ENCODE results near the gene NUFIP1. TPM values are rescaled to one million over a fixed set of nuclear protein-coding genes. Genes with fewer than 3 reads are reported as not detected.
A peak's percentile ranks its signal among the peaks of the same experiment; 100 is the strongest.
"Not testable (repeated sequence)": the region's sequence is repeated elsewhere in the genome, so short reads cannot be mapped to it uniquely, and the experiment has no call there.

NUFIP1 gene
- 10 to 100 TPM; 14.1 to 14.4 TPM for total RNA-seq

- Mint-ChIP-seq H3K27me3 (no peaks in the 10 kb centered on the region), H3K4me3 (peak within 1 kb of the TSS; percentile 97), H3K9me3 (no peaks in the 10 kb centered on the region), H3K27ac (peak within 1 kb of the TSS; percentile 96), H3K36me3 (peaks cover 18% of the 10 kb centered on the region), H3K4me1 (peaks cover 43% of the 10 kb centered on the region)
- DNase-seq: peak; percentile 90
These were observed at the start of gene NUFIP1, which contains the start of gene GPALPP1 for GRCh38 chr13:44989071-44989889. TSS of gene NUFIP1 (minus strand) at chr13:44989471. CDS start at chr13:44989436, 35 bp downstream. TSS of gene GPALPP1 (plus strand) at chr13:44989538. CDS start at chr13:44989655, 117 bp downstream.

GRCh38 chr13:45036206-45036605, 46.9 kb upstream of the NUFIP1 start:
- Mint-ChIP-seq H3K36me3 (peaks cover 14% of the 10 kb centered on the region), H3K9me3 (no peaks in the 10 kb centered on the region), H3K4me1 (no peaks in the 10 kb centered on the region), H3K27me3 (no peaks in the 10 kb centered on the region), H3K4me3 (no peak overlapping the region), H3K27ac (no peak overlapping the region)
- DNase-seq: no peak

GRCh38 chr13:45034342-45034741, 45.1 kb upstream of the NUFIP1 start:
- H3K4me1 Mint-ChIP-seq: no peaks in the 10 kb centered on the region
- no peak for DNase-seq
- no peaks in the 10 kb centered on the region for H3K9me3 Mint-ChIP-seq
- no peaks in the 10 kb centered on the region for H3K27me3 Mint-ChIP-seq
- peaks cover 14% of the 10 kb centered on the region for H3K36me3 Mint-ChIP-seq
- no peak overlapping the region for H3K4me3 Mint-ChIP-seq
- no peak overlapping the region for H3K27ac Mint-ChIP-seq

- no peak for DNase-seq
- Mint-ChIP-seq H3K27me3 (no peaks in the 10 kb centered on the region), H3K9me3 (no peaks in the 10 kb centered on the region), H3K36me3 (peaks cover 5% of the 10 kb centered on the region), H3K27ac (no peak overlapping the region), H3K4me3 (no peak overlapping the region), H3K4me1 (no peaks in the 10 kb centered on the region)
These were observed 35.6 kb upstream of the NUFIP1 start for GRCh38 chr13:45024847-45025246.

GRCh38 chr13:45021250-45021649, 32.0 kb upstream of the NUFIP1 start:
- Mint-ChIP-seq H3K27me3 (no peaks in the 10 kb centered on the region), H3K27ac (no peak overlapping the region), H3K4me1 (no peaks in the 10 kb centered on the region), H3K9me3 (no peaks in the 10 kb centered on the region), H3K36me3 (peaks cover 10% of the 10 kb centered on the region), H3K4me3 (no peak overlapping the region)
- DNase-seq: no peak

- H3K4me1 Mint-ChIP-seq, DNase-seq, H3K27ac Mint-ChIP-seq, H3K4me3 Mint-ChIP-seq, H3K27me3 Mint-ChIP-seq, H3K9me3 Mint-ChIP-seq: not testable (repeated sequence)
- H3K36me3 Mint-ChIP-seq: peaks cover 12% of the 10 kb centered on the region
These were observed 30.7 kb upstream of the NUFIP1 start for GRCh38 chr13:45019981-45020380.

- DNase-seq: no peak
- no peaks in the 10 kb centered on the region for H3K4me1 Mint-ChIP-seq
- H3K4me3 Mint-ChIP-seq: no peak overlapping the region
- no peaks in the 10 kb centered on the region for H3K9me3 Mint-ChIP-seq
- H3K36me3 Mint-ChIP-seq: peaks cover 12% of the 10 kb centered on the region
- H3K27me3 Mint-ChIP-seq: no peaks in the 10 kb centered on the region
- no peak overlapping the region for H3K27ac Mint-ChIP-seq
These were observed 27.6 kb upstream of the NUFIP1 start for GRCh38 chr13:45016792-45017425.

GRCh38 chr13:45015300-45015699, 26.0 kb upstream of the NUFIP1 start:
- Mint-ChIP-seq H3K27me3 (no peaks in the 10 kb centered on the region), H3K27ac (no peak overlapping the region), H3K4me1 (no peaks in the 10 kb centered on the region), H3K36me3 (peaks cover 15% of the 10 kb centered on the region), H3K4me3 (no peak overlapping the region), H3K9me3 (no peaks in the 10 kb centered on the region)
- DNase-seq: no peak

GRCh38 chr13:45011198-45011597, 21.9 kb upstream of the NUFIP1 start:
- no peak overlapping the region for H3K4me3 Mint-ChIP-seq
- H3K27ac Mint-ChIP-seq: no peak overlapping the region
- H3K36me3 Mint-ChIP-seq: peaks cover 16% of the 10 kb centered on the region
- H3K27me3 Mint-ChIP-seq: no peaks in the 10 kb centered on the region
- H3K9me3 Mint-ChIP-seq: no peaks in the 10 kb centered on the region
- H3K4me1 Mint-ChIP-seq: no peaks in the 10 kb centered on the region
- no peak for DNase-seq

GRCh38 chr13:45007823-45008222, 18.6 kb upstream of the NUFIP1 start:
- H3K9me3 Mint-ChIP-seq: no peaks in the 10 kb centered on the region
- no peak overlapping the region for H3K27ac Mint-ChIP-seq
- H3K27me3 Mint-ChIP-seq: no peaks in the 10 kb centered on the region
- no peak for DNase-seq
- H3K4me1 Mint-ChIP-seq: no peaks in the 10 kb centered on the region
- H3K36me3 Mint-ChIP-seq: peaks cover 14% of the 10 kb centered on the region
- no peak overlapping the region for H3K4me3 Mint-ChIP-seq

- peaks cover 17% of the 10 kb centered on the region for H3K36me3 Mint-ChIP-seq
- H3K27ac Mint-ChIP-seq: no peak overlapping the region
- no peaks in the 10 kb centered on the region for H3K4me1 Mint-ChIP-seq
- no peak for DNase-seq
- H3K27me3 Mint-ChIP-seq: no peaks in the 10 kb centered on the region
- no peak overlapping the region for H3K4me3 Mint-ChIP-seq
- H3K9me3 Mint-ChIP-seq: no peaks in the 10 kb centered on the region
These were observed 18.0 kb upstream of the NUFIP1 start for GRCh38 chr13:45007225-45007624.

- H3K4me3 Mint-ChIP-seq: no peak overlapping the region
- no peak overlapping the region for H3K27ac Mint-ChIP-seq
- H3K36me3 Mint-ChIP-seq: peaks cover 12% of the 10 kb centered on the region
- no peak for DNase-seq
- no peaks in the 10 kb centered on the region for H3K9me3 Mint-ChIP-seq
- H3K27me3 Mint-ChIP-seq: no peaks in the 10 kb centered on the region
- H3K4me1 Mint-ChIP-seq: no peaks in the 10 kb centered on the region
These were observed 14.8 kb upstream of the NUFIP1 start for GRCh38 chr13:45004096-45004495.

- no peak for DNase-seq
- Mint-ChIP-seq H3K36me3 (peaks cover 12% of the 10 kb centered on the region), H3K27ac (no peak overlapping the region), H3K4me1 (no peaks in the 10 kb centered on the region), H3K4me3 (no peak overlapping the region), H3K9me3 (no peaks in the 10 kb centered on the region), H3K27me3 (no peaks in the 10 kb centered on the region)
These were observed 14.1 kb upstream of the NUFIP1 start for GRCh38 chr13:45003417-45003816.

GRCh38 chr13:44989941-44990340, 670 bp upstream of the NUFIP1 start:
- Mint-ChIP-seq H3K4me1 (peaks cover 43% of the 10 kb centered on the region), H3K36me3 (peaks cover 18% of the 10 kb centered on the region), H3K27me3 (no peaks in the 10 kb centered on the region), H3K4me3 (peak overlapping the region; percentile 97), H3K27ac (peak overlapping the region; percentile 96), H3K9me3 (no peaks in the 10 kb centered on the region)
- no peak for DNase-seq

GRCh38 chr13:44978328-44978727, 10.9 kb downstream of the NUFIP1 start:
- H3K36me3 Mint-ChIP-seq: peaks cover 11% of the 10 kb centered on the region

More at GRCh38 chr13:44978328-44978727, 10.9 kb downstream of the NUFIP1 start:
- no peaks in the 10 kb centered on the region for H3K9me3 Mint-ChIP-seq
- H3K4me3 Mint-ChIP-seq: no peak overlapping the region
- H3K27me3 Mint-ChIP-seq: no peaks in the 10 kb centered on the region
- no peak for DNase-seq
- H3K4me1 Mint-ChIP-seq: peaks cover 3% of the 10 kb centered on the region
- H3K27ac Mint-ChIP-seq: no peak overlapping the region
